GM21526 (cell line): ENCODE results near the gene ULK1.

ENCODE experiments used
- ATAC-seq: cut with Tn5 transposase; IDR thresholded peaks from one replicate; pipeline ENCODE4 v1.9.1; 2021; ENCODE audit warnings: moderate library complexity; ENCODE audit not compliant: unreplicated experiment, low FRiP score

ULK1 gene

DNA sequence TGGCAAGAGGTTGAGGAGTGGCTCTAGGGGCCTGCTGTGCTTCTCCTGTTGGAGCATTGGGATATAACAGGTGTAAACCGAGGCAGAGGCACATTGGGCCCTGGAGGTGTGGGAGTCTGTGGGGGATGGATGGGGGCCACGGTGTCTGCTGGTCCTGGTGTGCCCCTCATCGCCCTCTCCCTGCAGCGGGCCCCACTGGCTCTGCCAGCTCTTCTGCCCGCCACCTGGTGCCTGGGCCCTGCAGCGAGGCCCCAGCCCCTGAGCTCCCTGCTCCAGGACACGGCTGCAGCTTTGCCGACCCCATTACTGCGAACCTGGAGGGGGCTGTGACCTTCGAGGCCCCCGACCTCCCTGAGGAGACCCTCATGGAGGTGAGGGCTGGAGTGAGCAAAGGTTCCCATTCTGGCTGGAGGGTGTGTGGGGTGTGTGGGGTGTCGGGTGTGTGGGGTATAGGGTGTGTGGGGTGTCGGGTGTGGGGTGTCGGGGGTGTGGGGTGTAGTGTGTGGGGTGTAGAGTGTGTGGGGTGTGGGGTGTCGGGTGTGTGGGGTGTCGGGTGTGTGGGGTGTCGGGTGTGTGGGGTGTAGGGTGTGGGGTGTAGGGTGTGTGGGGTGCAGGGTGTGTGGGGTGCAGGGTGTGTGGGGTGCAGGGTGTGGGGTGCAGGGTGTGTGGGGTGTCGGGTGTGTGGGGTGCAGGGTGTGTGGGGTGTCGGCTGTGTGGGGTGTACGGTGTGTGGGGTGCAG, 24.1 kb downstream of the ULK1 start:
- no peak for ATAC-seq

DNA sequence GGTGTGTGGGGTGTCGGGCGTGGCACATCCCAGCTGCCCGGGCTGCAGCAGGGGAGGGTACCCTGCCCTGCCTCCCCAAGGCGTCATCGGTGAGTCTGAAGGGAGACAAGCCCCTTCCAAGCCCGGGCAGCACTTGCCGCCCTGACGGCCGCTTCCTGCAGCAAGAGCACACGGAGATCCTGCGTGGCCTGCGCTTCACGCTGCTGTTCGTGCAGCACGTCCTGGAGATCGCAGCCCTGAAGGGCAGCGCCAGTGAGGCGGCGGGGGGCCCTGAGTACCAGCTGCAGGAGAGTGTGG, 24.6 kb downstream of the ULK1 start:
- no peak for ATAC-seq

DNA sequence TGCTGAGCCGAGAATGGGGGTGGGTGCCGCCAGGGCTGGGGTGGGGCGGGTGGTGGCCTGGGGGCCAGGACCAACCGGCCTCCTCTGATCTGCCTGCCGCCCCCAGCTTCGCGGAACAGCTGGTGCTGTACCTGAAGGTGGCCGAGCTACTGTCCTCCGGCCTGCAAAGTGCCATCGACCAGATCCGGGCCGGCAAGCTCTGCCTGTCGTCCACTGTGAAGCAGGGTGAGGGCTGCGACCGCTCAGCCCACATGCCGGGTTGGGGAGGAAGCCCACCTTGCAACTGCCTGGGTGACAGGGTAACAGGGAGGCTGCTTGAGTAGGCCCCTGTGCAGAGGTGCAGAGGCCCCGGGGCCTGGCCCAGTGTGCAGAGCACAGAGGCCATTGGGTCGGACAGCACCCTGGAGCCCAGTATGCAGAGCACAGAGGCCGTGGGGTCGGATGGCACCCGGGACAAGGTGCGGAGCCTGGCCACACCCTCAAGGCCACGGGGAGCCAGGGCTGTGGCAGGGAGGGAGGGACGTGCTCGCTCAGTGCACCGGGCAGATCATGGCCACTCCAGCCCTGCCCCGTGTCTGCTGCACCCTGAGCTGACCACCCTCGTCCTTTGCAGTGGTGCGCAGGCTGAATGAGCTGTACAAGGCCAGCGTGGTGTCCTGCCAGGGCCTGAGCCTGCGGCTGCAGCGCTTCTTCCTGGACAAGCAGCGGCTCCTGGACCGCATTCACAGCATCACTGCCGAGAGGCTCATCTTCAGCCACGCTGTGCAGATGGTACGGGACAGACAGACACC, 25.1 kb downstream of the ULK1 start:
- ATAC-seq: no peak

DNA sequence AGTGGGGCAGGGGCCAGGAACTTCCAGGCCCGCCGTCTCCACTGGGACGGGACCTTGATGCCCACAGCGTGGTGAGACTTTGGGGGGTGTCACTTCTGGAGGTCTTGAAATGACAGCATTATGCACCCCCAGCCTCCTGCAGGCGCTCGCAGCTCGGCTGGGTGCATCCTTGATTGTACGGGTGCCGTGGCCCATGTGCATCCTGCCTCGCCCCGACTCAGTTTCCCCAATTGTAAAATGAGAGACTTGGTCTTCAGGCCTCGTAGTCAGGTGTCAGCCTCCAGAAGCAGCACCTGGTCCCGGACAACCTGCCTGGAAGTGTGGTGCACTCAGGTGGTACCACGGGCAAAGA, 25.7 kb downstream of the ULK1 start:
- no peak for ATAC-seq

DNA sequence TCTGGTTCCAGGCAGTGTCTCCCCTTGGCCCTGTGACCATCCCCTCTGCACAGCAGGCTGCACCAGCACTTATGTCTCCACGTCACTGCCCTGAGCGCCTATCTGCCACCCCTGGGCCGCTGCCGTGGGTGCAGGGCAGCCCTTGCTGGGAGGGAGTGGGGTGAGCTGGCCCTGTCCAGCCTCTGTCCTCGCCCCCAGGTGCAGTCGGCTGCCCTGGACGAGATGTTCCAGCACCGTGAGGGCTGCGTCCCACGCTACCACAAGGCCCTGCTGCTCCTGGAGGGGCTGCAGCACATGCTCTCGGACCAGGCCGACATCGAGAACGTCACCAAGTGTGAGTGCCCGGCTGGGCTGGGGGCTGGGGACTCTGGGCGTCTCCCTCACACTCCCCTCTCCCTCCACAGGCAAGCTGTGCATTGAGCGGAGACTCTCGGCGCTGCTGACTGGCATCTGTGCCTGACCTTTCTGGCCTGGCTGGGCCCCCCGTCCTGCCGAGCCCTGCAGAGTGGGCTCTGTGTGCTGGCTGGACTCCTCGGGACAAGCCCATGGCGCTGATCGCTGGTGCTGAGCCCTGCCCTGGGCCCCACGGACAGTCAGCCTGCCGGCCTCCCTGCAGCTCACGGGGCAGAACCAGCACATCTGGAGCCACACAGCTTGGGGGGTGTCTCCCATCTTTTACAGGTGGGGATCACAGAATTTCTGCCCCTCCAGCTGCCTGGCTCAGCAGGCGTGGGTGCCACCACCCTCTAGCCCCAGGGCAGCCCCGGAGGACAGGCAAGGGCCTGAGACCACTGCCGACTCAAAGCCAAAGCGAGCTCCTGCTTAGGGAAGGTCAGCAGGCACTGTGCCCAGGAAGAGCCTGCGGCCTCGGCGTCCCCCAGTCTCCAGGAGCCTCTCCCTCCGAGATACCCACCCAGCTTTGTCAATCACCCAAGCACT, 26.7 kb downstream of the ULK1 start:
- no peak for ATAC-seq

DNA sequence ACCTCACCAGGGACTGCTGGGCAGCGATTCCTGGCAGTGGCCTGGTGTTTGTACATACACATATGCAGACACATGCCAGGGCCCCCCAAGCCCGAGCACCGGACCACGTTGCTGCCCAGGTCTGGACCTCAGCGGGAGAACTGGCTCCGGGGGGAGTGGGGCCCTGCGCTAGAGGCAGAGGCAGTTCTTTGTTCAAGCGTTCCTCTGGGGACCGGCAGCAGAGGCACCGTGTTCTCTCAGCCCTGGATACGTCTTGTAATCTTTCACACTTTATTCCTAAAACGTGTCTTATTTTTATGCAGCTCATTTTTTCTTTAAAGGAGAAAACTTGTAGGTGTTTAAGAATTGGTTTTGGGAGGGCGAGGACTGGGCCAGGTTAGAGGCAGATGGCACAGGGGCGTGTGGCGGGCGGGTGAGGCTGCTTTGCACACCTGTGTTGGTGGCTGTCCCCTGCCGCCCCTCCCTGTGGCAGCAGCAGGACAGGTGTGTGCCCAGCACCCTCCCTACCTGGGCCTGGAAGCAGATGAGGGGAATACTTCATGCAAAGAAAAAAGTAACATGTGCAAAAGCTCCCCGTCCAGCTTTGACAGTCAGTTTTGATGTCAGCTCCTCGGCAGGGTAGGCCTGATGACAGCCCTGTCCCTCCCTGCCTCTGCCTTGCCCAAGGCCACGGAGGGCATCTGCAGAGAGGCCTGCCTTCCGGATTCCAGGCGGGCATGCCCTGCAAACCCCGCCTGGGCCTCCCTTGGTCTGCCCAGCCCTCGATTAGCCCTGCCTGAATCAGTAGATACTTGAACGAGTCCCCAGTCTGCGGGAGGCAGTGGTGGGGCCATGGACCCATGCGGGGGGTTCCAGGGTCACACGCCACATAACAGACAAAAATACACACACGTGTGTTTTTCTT, 27.7 kb downstream of the ULK1 start:
- no peak for ATAC-seq

DNA sequence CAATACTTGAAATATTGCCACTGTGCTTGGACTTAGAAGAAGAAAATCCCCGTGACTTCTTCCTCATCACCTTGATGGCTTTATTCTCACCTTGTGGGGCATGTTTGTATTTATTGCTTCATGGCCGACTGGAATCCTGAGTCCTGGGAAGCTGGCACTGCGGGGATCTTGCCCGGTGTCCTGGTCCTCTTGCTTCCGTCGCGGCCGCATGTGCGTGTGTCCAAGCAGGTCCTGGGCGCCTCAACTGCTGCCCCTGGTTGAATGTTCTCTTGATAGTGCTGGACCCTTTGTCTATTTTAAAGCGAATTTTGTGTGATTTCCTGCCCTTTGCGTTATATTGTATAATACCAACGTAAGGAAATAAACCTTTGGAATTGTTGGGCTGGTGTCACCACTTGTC, 28.4 kb downstream of the ULK1 start:
- no peak for ATAC-seq

DNA sequence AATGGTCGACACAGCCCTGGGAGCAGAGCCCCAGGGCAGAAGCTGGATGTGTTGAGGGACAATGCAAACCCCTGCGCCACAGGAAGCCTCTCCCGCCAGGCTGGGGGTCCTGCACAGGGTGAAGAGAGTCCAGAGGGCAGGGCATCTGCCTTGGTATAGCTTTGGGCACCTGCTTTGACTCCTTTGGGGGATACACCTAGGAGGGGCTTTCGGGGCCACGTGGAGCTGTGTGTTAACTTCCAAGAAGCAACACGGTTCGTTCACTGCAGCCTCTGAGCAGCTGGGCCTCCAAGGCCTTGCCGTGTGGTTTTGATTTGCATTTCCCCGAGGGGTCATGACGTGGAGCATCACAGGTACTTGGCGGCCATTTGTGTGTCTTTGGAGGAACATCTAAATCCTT, 28.8 kb downstream of the ULK1 start:
- ATAC-seq: peak; percentile 74

DNA sequence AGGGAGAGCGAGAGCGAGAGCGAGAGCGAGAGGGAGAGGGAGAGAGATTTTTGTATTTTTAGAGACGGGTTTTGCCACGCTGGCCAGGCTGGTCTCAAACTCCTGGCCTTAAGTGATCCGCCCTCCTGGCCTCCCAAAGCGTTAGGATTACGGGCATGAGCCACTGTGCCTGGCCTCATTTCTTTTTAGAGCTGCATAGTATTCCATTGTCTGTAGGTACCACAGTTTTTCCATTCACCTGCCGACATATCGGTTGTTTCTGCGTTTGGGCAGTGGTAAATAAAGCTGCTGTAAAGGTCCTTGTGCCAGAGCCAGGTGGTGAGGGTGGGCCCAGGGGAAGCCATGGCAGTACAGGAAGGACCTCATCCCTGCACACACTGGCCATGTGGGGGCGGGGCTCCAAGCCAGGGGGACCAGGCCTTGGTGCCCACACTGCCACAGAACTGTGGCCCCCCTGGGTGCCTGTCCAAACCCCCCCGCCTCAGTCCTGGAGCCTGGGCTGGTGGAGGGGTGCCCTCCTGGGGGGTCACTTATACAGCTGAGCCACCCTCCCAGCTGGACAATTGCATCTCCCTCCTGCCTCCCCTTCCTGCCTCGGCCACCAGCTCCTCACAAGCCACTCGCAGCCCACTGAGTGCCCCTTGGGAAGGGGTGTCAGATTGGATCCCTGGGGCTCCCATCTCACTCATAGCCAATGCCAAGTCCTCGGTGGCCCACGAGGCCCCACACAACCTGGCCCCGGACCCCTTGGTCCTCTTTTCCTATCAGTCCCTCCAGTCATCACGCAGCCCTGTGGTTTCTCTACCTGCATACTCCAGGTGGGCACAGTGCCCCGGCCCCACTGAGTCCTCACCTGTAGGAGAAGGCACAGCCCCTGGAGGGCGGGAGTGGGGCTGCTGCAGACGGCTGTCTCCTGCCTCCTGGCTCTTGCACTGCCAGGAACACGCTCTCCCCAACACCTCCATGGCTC, 33.0 kb downstream of the ULK1 start:
- ATAC-seq: no peak

DNA sequence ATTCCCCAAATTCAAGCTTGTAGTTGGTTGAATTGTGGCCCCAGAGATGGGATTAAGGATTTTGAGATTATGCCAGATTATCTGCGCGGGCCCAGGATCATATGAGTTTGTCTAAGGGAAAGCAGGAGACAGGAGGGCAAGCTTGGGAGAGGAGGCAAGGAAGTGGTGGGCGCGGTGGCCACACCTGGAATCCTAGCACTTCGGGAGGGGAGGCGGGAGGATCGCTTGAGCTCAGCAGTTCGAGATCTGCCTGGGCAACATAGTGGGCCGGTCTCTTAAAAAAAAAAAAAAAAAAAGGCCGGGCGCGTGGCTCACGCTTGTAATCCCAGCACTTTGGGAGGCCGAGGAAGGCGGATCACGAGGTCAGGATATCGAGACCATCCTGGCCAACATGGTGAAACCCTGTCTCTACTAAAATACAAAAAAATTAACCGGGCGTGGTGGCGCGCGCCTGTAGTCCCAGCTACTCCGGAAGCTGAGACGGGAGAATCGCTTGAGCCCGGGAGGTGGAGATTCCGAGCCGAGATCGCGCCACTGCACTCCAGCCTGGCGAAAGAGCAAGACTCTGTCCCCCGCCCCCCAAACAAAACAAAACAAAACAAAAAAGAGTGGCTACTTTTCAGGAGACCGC, 33.8 kb downstream of the ULK1 start:
- ATAC-seq: no peak

DNA sequence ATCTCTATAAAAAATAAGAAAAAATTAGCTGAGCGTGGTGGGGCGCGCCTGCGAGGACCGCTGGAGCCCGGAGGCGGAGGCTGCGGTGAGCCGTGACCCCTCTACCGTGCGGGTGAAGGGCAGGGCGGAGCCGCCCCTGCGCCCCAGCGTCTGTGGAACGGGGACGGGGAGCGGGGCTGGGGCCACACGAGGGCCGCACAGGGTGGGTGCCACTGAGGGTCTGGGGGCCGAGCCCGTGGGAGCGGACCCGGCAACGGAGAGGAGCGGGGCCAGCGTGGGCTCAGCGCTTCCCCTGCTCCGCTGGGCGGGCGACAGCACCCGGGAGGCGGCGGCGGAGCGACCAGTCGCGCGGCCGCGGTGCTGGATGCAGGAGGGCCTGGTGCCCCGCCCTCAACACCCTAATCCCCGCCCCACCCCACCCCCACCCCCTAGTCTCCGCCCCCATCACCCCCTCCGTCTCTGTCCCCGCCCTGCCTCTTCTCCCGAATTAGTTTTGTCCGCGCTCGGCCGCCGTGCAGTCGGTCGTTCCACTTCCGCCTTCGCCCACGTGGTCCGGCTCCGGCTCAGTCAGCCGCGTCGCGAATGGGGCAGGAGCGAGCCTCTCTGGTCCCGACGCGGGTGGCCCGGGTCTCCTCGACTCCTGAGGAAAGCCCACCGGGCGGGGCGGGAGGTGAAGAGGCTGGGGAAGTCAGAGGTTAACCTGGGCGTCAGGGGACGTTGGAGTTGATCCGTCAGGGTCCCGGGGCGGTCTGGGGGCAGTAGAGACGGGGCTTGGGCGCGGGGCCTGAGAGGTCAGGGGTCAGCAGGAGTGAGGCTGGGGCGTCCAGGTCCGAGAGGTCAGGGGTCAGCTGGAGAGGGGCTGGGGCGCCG, 34.5 kb downstream of the ULK1 start, which contains the start of gene PUS1:
Gene PUS1, plus strand, starts transcription at position 566 of the 870 bp plus-strand sequence. CDS start 447 bp downstream, outside the sequence.
- ATAC-seq: peak; percentile 61

DNA sequence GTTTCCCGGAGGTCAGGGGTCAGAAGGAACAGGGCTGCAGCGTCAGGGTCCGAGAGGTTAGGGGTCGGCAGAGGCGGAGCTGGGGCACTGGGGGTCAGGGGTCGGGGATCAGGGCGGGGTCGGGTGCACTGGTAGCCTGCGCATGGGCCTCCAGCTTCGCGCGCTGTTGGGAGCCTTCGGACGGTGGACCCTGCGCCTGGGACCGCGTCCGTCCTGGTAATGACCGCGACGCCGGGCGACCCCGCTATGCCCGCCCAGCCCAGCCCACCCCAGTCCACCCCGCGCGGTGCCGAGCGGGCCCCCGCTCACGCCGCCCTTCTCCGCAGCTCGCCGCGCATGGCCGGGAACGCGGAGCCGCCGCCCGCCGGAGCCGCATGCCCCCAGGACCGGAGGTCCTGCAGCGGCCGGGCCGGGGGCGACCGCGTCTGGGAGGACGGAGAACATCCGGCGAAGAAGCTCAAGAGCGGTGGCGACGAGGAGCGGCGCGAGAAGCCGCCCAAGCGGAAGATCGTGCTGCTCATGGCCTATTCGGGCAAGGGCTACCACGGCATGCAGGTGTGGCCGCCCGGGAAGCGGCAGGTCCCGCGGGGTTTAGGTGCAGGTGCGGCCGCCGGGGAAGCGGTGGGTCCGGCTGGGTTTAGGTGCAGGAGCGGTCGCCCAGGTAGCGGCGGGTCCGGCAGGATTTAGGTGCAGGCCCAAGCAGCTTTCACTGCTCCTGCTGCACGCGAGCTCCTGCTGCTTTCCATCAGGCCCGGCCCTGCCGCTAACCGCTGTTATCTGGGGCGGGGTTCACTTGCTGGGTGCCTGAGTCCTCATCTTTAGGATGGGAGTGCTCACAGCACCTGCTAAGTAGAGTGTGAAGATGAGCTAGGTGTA, 35.4 kb downstream of the ULK1 start:
- no peak for ATAC-seq

DNA sequence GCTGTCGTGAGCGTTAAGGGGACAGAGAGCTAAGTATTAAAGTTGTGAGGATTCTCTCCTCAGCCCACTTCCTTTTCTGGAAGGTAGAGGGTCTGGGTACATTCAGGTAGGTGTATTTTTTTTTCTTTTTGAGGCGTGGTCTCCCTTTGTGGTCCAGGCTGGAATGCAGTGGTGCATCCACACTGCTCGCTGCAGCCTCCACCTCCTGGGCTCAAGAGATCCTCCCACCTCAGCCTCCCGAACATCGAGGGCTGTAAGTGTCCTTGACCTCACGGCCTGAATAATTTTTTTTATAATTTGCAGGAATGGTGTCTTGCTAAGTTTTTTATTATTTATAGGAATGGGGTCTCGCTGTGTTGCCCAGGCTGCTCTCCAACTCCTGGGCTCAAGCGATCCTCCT, 36.1 kb downstream of the ULK1 start:
- ATAC-seq: no peak

DNA sequence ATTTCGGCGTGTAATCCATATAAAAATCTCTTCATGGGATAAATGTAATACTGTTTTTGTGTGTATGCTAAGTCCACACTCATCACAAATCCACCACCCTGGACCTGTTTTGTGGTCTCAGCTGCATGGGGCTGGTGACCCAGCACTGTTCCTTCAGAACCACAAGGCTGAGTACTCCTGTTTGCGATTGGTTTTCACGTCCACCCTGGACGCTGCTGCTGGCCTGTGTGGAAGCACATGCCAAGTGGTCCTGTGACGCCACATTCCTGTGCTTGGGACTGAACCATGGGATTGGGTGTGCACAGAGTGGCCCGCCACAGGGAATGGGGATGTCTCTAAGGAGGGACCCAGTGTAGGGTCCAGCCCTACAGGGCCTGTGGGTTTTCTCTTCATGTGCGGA, 39.0 kb downstream of the ULK1 start:
- no peak for ATAC-seq

DNA sequence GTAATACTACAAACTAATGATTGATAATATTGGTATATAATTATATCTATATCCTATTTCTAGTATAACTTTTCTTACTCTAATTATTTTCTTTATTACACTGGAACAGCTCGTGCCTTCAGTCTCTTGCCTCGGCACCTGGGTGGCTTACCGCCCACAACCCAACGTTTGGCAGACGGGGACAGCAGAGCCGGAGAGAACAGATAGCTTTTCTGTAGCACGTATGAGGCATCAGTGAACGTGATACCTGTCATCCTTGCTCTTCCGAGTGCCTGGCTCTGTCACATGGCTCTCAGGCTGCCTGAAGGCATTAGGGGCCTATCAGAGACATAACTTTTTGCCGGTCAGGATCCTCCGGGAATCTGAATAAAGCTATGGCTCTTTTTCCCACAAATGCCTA, 40.1 kb downstream of the ULK1 start:
- ATAC-seq: no peak

DNA sequence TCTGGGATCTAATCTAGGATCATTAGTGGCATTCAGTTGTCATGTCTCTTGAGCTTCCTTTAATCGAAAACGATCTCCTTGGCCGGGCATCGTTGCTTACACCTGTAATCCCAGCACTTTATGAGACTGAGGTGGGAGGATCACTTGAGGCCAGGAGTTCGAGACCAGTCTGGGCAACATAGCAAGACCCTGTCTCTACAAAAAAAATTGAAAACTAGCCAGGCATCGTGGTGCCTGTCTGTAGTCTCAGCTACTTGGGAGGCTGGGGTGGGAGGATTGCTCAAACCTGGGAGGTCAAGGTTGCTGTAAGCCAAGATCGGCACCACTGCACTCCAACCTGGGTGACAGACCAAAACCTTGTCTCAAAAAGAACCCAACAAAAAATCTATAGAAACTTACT, 43.7 kb downstream of the ULK1 start:
- no peak for ATAC-seq

DNA sequence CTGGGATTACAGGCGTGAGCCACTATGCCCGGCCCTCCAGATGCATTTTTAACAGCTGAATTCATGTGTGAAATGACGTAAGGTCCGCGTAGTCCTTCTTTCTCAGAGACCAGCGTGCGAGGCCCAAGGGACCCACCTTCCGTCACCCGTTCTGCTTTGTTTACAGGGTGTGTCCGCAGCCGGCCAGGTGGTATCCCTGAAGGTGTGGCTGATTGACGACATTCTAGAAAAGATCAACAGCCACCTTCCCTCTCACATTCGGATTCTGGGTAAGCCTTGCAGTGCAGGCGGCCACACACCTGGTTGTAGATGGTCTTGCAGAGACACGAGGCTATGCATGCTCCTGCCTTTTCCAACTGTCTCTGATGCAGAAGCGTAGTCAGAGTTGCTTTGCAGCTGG, 44.6 kb downstream of the ULK1 start:
- no peak for ATAC-seq
